Natural killer cell (primary cell): ENCODE measurements around the gene PLEKHD1. TPM values are rescaled to one million over a fixed set of nuclear protein-coding genes. Genes with fewer than 3 reads are reported as not detected.

ENCODE experiments used
- ATAC-seq, 3 donors: fragments of 150-1000 bp in 2 of 3; fragments of 200-7000 bp in 1 of 3; cut with Tn5 transposase; 1 replicate in 1 of 3; 2 replicates in 2 of 3; pipeline ENCODE4 v1.10.0; 2021; ENCODE audit warnings: mild to moderate bottlenecking in 2 of 3, moderate library complexity in 2 of 3
- DNase-seq, 2 donors: peaks; one replicate each; pipeline versions ENCODE4 v3.0.0 to v3.0.0-alpha.2; 2013 to 2021; ENCODE audit warnings: mixed read lengths in 1 of 2
- H3K27ac ChIP-seq: one replicate; pipeline ENCODE4 v1.5.1; 2013; ENCODE audit warnings: mild to moderate bottlenecking, low read length
- H3K27me3 ChIP-seq: one replicate; pipeline ENCODE4 v1.6.1; 2013; ENCODE audit warnings: low read length; ENCODE audit not compliant: control insufficient read depth, insufficient read depth
- H3K36me3 ChIP-seq: one replicate; pipeline ENCODE4 v1.6.1; 2013; ENCODE audit warnings: low read length; ENCODE audit not compliant: control insufficient read depth, insufficient read depth
- H3K4me1 ChIP-seq: one replicate; pipeline ENCODE4 v1.6.1; 2013; ENCODE audit warnings: low read length; ENCODE audit not compliant: control insufficient read depth, insufficient read depth
- H3K4me3 ChIP-seq: one replicate; pipeline ENCODE4 v1.5.1; 2013; ENCODE audit warnings: low read length
- H3K9me3 ChIP-seq: one replicate; pipeline ENCODE4 v1.6.1; 2013; ENCODE audit warnings: low read length; ENCODE audit not compliant: control insufficient read depth, insufficient read depth
- H3K27ac Mint-ChIP-seq, 2 donors: one replicate each; pipeline ENCODE4 v1.8.0; 2022; ENCODE audit warnings: mild to moderate bottlenecking in 2 of 2, mixed read lengths in 2 of 2, moderate library complexity in 1 of 2
- H3K27me3 Mint-ChIP-seq, 2 donors: one replicate each; pipeline ENCODE4 v1.8.0; 2022; ENCODE audit warnings: low read depth in 2 of 2, mixed read lengths in 2 of 2
- H3K36me3 Mint-ChIP-seq: one replicate; pipeline ENCODE4 v1.8.0; 2022; ENCODE audit warnings: mixed read lengths
- H3K4me1 Mint-ChIP-seq, 2 donors: one replicate each; pipeline ENCODE4 v1.8.0; 2022; ENCODE audit warnings: mixed read lengths in 2 of 2
- H3K4me3 Mint-ChIP-seq: one replicate; pipeline ENCODE4 v1.8.0; 2022; ENCODE audit warnings: mild to moderate bottlenecking, moderate library complexity, mixed read lengths
- H3K9me3 Mint-ChIP-seq, 2 donors: one replicate each; pipeline ENCODE4 v1.8.0; 2022; ENCODE audit warnings: mixed read lengths in 2 of 2
- CTCF ChIP-seq: fragments of 200-600 bp; IDR thresholded peaks from one replicate; pipeline ENCODE4 v1.8.0; 2022; ENCODE audit warnings: antibody characterized with exemption
- WGBS: methylation state at CpG from one replicate; pipeline ENCODE4 v1.1.7; 2013; ENCODE audit warnings: missing lambda C conversion rate; ENCODE audit not compliant: insufficient coverage; 5-methylcytosine and 5-hydroxymethylcytosine counted together
- intact Hi-C: fragments of 100-400 bp; cut with micrococcal nuclease; formaldehyde crosslinking; loops from one replicate; pipeline ENCODE4 v1.14.2; 2022
- total RNA-seq, 4 donors: library from RNA; stranded (reverse); fragments of 120-200 nt in 1 of 4; gene quantifications; one replicate each; pipeline versions ENCODE4 v1.2.3 to v1.2.4, GENCODE V29; 2013 to 2022

Gene PLEKHD1
- total RNA-seq, 3 donors from 2014 or later (not counting 1 experiment from before 2014, with no cell fraction given) = 0.78 to 1.0 (median 0.93) TPM

DNA sequence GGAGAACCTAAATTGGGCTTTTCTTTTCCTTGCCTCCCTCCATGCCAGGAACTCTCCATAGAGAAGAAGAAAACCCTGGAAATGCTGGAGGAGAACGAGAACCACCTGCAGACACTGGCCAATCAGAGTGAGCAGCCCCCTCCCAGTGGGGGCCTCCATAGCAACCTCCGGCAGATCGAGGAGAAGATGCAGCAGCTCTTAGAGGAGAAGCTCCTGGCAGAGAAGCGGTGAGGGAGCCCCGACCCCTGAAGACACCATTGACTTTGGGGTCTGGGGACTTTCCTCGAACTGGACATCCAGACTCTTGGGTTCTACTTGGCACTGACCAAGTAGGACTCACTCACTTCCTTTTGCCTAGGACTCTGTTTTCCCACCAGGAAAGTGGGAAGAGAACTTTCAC is 41.4 kb downstream of the PLEKHD1 start:
- no peak overlapping the region for H3K4me3 ChIP-seq
- no peaks in the 10 kb centered on the region for H3K27me3 ChIP-seq
- no peaks in the 10 kb centered on the region for H3K9me3 ChIP-seq
- Mint-ChIP-seq H3K27ac (no peak overlapping the region), H3K4me3 (no peak overlapping the region), H3K4me1 (no peaks in the 10 kb centered on the region), H3K9me3 (no peaks in the 10 kb centered on the region), H3K27me3 (peaks cover 2 to 6% of the 10 kb centered on the region in 2 donors), H3K36me3 (no peaks in the 10 kb centered on the region)
- no peaks in the 10 kb centered on the region for H3K36me3 ChIP-seq
- DNase-seq (no peak), ATAC-seq (no peak)
- no peak overlapping the region for H3K27ac ChIP-seq
- intact Hi-C loops = no loop called here
- H3K4me1 ChIP-seq = no peaks in the 10 kb centered on the region
- 80% methylated on average over 6 of the region's 6 CpGs for WGBS
- no peak for TF ChIP-seq CTCF

GRCh38 chr14:69527635-69528034 is 43.1 kb downstream of the PLEKHD1 start:
- H3K4me1 ChIP-seq = no peaks in the 10 kb centered on the region
- H3K36me3 Mint-ChIP-seq = no peaks in the 10 kb centered on the region
- H3K9me3 ChIP-seq = no peaks in the 10 kb centered on the region
- WGBS = 94% methylated on average over 12 of the region's 14 CpGs
- H3K36me3 ChIP-seq = no peaks in the 10 kb centered on the region
- DNase-seq (no peak), ATAC-seq (no peak)
- H3K27ac Mint-ChIP-seq = no peak overlapping the region
- TF ChIP-seq CTCF = no peak
- H3K9me3 Mint-ChIP-seq = no peaks in the 10 kb centered on the region
- H3K27me3 Mint-ChIP-seq = peaks cover 2 to 11% of the 10 kb centered on the region in 2 donors
- intact Hi-C loops = no loop called here
- H3K4me1 Mint-ChIP-seq = no peaks in the 10 kb centered on the region
- no peak overlapping the region for H3K27ac ChIP-seq
- no peak overlapping the region for H3K4me3 Mint-ChIP-seq
- no peaks in the 10 kb centered on the region for H3K27me3 ChIP-seq
- no peak overlapping the region for H3K4me3 ChIP-seq

- 82% methylated on average over 8 of the region's 9 CpGs for WGBS
- Histone ChIP-seq H3K27ac (no peak overlapping the region), H3K27me3 (no peaks in the 10 kb centered on the region), H3K9me3 (no peaks in the 10 kb centered on the region), H3K36me3 (no peaks in the 10 kb centered on the region), H3K4me1 (no peaks in the 10 kb centered on the region), H3K4me3 (no peak overlapping the region)
- H3K36me3 Mint-ChIP-seq = no peaks in the 10 kb centered on the region
- H3K27me3 Mint-ChIP-seq = peaks cover 3 to 11% of the 10 kb centered on the region in 2 donors
- intact Hi-C loops = no loop called here
- H3K27ac Mint-ChIP-seq = no peak overlapping the region
- ATAC-seq (no peak), DNase-seq (no peak)
- no peak overlapping the region for H3K4me3 Mint-ChIP-seq
- H3K4me1 Mint-ChIP-seq = no peaks in the 10 kb centered on the region
- TF ChIP-seq CTCF = no peak
- no peaks in the 10 kb centered on the region for H3K9me3 Mint-ChIP-seq
Observed at GRCh38 chr14:69528143-69528542, 43.6 kb downstream of the PLEKHD1 start.

DNA sequence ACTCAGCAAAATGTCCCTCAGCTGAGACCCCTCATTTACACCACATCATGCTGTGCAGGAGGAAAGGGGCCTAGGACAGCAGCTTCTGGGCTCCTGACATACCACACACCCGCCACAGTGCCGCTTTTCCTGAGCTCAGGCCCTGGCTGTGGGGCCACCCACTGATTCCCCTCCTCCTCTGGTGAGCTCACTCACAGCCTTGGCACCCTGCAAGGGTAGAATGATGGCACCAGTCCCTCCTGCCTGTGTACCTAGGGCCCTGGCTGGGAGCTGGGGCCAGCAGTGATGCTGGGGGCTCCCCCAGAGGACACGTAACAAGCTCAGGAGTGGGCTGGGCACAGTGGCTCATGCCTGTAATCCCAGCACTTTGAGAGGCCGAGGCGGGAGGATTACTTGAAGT is 44.4 kb downstream of the PLEKHD1 start:
- no peaks in the 10 kb centered on the region for H3K27me3 ChIP-seq
- H3K27ac Mint-ChIP-seq = no peak overlapping the region
- no peaks in the 10 kb centered on the region for H3K4me1 Mint-ChIP-seq
- intact Hi-C loops = no loop called here
- 92% methylated on average over 5 of the region's 5 CpGs for WGBS
- ATAC-seq (no peak), DNase-seq (no peak)
- no peaks in the 10 kb centered on the region for H3K36me3 Mint-ChIP-seq
- no peak for TF ChIP-seq CTCF
- no peaks in the 10 kb centered on the region for H3K36me3 ChIP-seq
- H3K9me3 ChIP-seq = no peaks in the 10 kb centered on the region
- no peaks in the 10 kb centered on the region for H3K9me3 Mint-ChIP-seq
- no peaks in the 10 kb centered on the region for H3K4me1 ChIP-seq
- no peak overlapping the region for H3K4me3 Mint-ChIP-seq
- no peak overlapping the region for H3K4me3 ChIP-seq
- H3K27ac ChIP-seq = no peak overlapping the region
- H3K27me3 Mint-ChIP-seq = peaks cover 7 to 11% of the 10 kb centered on the region in 2 donors
